ENCODE data around the gene GATA5.

Gene GATA5

GRCh38 chr20:62422636-62423325, 53.0 kb downstream of the GATA5 start:
- TF ChIP-seq CTCF (IDR thresholded peaks at IDR 0.05; ENCODE audit: control insufficient read depth, extremely low read depth, insufficient read depth): no peak
- no peak for DNase-seq (ENCODE audit: low read depth)
- no peak overlapping the region for H3K4me3 ChIP-seq (ENCODE audit: low read depth, low read length)

- TF ChIP-seq CTCF (IDR thresholded peaks at IDR 0.05; ENCODE audit: control insufficient read depth, extremely low read depth, insufficient read depth): no peak
- no peak overlapping the region for H3K4me3 ChIP-seq (ENCODE audit: low read depth, low read length)
- DNase-seq (ENCODE audit: low read depth): no peak
Observed at GRCh38 chr20:62421716-62421990, 54.1 kb downstream of the GATA5 start.

GRCh38 chr20:62420846-62421715, 54.7 kb downstream of the GATA5 start:
- H3K4me3 ChIP-seq (ENCODE audit: low read depth, low read length): no peak overlapping the region

GRCh38 chr20:62419759-62420158, 56.0 kb downstream of the GATA5 start:
- no peak for TF ChIP-seq CTCF (IDR thresholded peaks at IDR 0.05; ENCODE audit: control insufficient read depth, extremely low read depth, insufficient read depth)
- no peak for DNase-seq (ENCODE audit: low read depth)
- H3K4me3 ChIP-seq (ENCODE audit: low read depth, low read length): no peak overlapping the region

More at GRCh38 chr20:62420846-62421715, 54.7 kb downstream of the GATA5 start:
- TF ChIP-seq CTCF (IDR thresholded peaks at IDR 0.05; ENCODE audit: control insufficient read depth, extremely low read depth, insufficient read depth): no peak
- DNase-seq (ENCODE audit: low read depth): no peak

- H3K4me3 ChIP-seq (ENCODE audit: low read depth, low read length): no peak overlapping the region
- DNase-seq (ENCODE audit: low read depth): no peak
- no peak for TF ChIP-seq CTCF (IDR thresholded peaks at IDR 0.05; ENCODE audit: control insufficient read depth, extremely low read depth, insufficient read depth)
Observed at GRCh38 chr20:62418709-62419487, 56.9 kb downstream of the GATA5 start.

- DNase-seq (ENCODE audit: low read depth): no peak
- no peak overlapping the region for H3K4me3 ChIP-seq (ENCODE audit: low read depth, low read length)
- no peak for TF ChIP-seq CTCF (IDR thresholded peaks at IDR 0.05; ENCODE audit: control insufficient read depth, extremely low read depth, insufficient read depth)
Observed at GRCh38 chr20:62417981-62418708, 57.6 kb downstream of the GATA5 start.
